Loucy (cell line): ENCODE results near the gene CCDC92.

ENCODE experiments used
- H2AFZ ChIP-seq: fragments of 200-600 bp; sonication (generic); 2 replicates; pipeline ENCODE4 v1.6.0; 2016; ENCODE audit warnings: antibody characterized with exemption, mild to moderate bottlenecking, low read length, moderate library complexity
- H3F3A ChIP-seq: fragments of 200-600 bp; 2 replicates; pipeline ENCODE4 v1.6.0; 2016; ENCODE audit warnings: antibody characterized with exemption, low read depth, mild to moderate bottlenecking
- H3K27me3 ChIP-seq: fragments of 200-600 bp; sonication (generic); 2 replicates; pipeline ENCODE4 v1.6.1; 2014; ENCODE audit warnings: low read length, mild to moderate bottlenecking; ENCODE audit not compliant: insufficient read depth, poor library complexity, severe bottlenecking
- H3K36me3 ChIP-seq: fragments of 200-600 bp; sonication (generic); 2 replicates; pipeline ENCODE4 v1.6.1; 2016; ENCODE audit warnings: low read length; ENCODE audit not compliant: insufficient read depth
- H3K4me1 ChIP-seq: fragments of 200-600 bp; sonication (generic); 2 replicates; pipeline ENCODE4 v1.5.1; 2014; ENCODE audit warnings: low read length, mild to moderate bottlenecking; ENCODE audit not compliant: insufficient read depth, poor library complexity, severe bottlenecking
- H3K4me2 ChIP-seq: fragments of 200-600 bp; sonication (generic); 2 replicates; pipeline ENCODE4 v1.6.0; 2014; ENCODE audit warnings: antibody characterized with exemption, low read length, low read depth, mild to moderate bottlenecking; ENCODE audit not compliant: poor library complexity, severe bottlenecking
- H3K4me3 ChIP-seq: fragments of 200-600 bp; sonication (generic); 2 replicates; pipeline ENCODE4 v1.5.1; 2014; ENCODE audit warnings: low read length, mild to moderate bottlenecking, mixed read lengths; ENCODE audit not compliant: poor library complexity, severe bottlenecking
- H3K79me2 ChIP-seq: fragments of 200-600 bp; sonication (generic); 2 replicates; pipeline ENCODE4 v1.6.1; 2014; ENCODE audit warnings: low read length; ENCODE audit not compliant: insufficient read depth
- H3K9ac ChIP-seq: fragments of 200-600 bp; sonication (generic); 2 replicates; pipeline ENCODE4 v1.6.0; 2014; ENCODE audit warnings: mild to moderate bottlenecking, low read depth, low read length, moderate library complexity; ENCODE audit not compliant: poor library complexity, severe bottlenecking
- H3K9me2 ChIP-seq: fragments of 200-600 bp; sonication (generic); replicated peaks from 2 replicates; pipeline ENCODE4 v1.6.1; 2016; ENCODE audit warnings: low read depth, low read length, mixed read lengths
- H3K9me3 ChIP-seq: fragments of 200-600 bp; sonication (generic); 2 replicates; pipeline ENCODE4 v1.6.1; 2014; ENCODE audit warnings: mild to moderate bottlenecking, antibody characterized with exemption, low read length, low read depth; ENCODE audit not compliant: insufficient read depth
- H4K20me1 ChIP-seq: fragments of 200-600 bp; sonication (generic); 2 replicates; pipeline ENCODE4 v1.6.0; 2014; ENCODE audit warnings: antibody characterized with exemption, low read length, mild to moderate bottlenecking; ENCODE audit not compliant: insufficient read depth, poor library complexity, severe bottlenecking
- EZH2phosphoT487 ChIP-seq: fragments of 200-600 bp; IDR thresholded peaks from 2 replicates; pipeline ENCODE4 v1.6.1; 2018; ENCODE audit warnings: antibody characterized with exemption, mild to moderate bottlenecking, moderate library complexity, borderline replicate concordance
- TF ChIP-seq, protein P1 (sequence below): fragments of 200-600 bp; sonication (generic); conservative IDR thresholded peaks from 2 replicates; pipeline ENCODE4 v1.5.1; 2014; ENCODE audit warnings: mild to moderate bottlenecking, antibody characterized with exemption, low read length

CCDC92 gene

DNA sequence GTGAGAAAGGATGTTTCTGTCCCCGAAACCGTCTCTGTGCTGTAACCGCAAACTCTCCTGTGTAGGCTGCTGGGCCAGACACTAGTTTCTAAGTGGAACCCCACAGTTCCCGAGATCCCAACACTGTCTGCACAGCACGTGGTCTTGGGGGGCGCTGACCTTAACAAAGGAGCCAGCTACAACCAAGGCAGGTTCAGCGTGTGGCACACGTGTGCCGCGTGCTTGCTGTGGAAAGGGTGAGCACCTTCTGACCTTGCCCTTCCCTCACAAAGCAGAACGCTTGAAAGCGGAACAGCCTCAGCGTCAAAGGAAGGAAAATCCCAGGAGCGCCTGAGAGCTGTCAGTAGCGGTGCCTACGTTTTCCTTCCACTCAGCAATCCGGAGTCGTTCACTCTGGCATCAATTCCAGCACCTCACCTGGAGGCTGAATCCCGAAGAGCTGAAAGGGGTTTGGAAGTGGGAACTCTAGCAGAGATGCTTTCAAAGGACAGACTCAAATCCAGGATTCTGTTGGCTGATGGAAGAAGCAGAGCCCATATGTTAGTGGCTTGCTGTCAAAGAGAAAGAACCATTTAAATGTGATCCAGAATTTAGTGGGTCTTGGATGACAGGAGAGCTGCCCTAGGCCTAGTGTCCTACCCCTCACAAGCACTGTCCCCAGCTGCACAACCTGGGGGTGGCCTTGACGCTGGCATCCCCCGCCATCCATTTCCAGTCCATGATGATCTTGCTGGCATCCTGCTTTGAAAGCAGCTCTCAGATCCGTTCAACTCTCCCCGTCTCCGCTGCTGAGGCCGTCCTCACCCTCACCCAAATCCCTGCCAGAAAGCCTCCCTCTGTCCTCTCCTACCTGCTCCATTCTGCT is 27.1 kb downstream of the CCDC92 start:
- H3K9me3 ChIP-seq: no peaks in the 10 kb centered on the region
- no peaks in the 10 kb centered on the region for H3F3A ChIP-seq
- H2AFZ ChIP-seq: no peak overlapping the region
- no peaks in the 10 kb centered on the region for H3K9me2 ChIP-seq
- TF ChIP-seq EZH2phosphoT487: no peak
- TF ChIP-seq, protein P1, sequence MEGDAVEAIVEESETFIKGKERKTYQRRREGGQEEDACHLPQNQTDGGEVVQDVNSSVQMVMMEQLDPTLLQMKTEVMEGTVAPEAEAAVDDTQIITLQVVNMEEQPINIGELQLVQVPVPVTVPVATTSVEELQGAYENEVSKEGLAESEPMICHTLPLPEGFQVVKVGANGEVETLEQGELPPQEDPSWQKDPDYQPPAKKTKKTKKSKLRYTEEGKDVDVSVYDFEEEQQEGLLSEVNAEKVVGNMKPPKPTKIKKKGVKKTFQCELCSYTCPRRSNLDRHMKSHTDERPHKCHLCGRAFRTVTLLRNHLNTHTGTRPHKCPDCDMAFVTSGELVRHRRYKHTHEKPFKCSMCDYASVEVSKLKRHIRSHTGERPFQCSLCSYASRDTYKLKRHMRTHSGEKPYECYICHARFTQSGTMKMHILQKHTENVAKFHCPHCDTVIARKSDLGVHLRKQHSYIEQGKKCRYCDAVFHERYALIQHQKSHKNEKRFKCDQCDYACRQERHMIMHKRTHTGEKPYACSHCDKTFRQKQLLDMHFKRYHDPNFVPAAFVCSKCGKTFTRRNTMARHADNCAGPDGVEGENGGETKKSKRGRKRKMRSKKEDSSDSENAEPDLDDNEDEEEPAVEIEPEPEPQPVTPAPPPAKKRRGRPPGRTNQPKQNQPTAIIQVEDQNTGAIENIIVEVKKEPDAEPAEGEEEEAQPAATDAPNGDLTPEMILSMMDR: no peak
- H3K4me2 ChIP-seq: no peak overlapping the region
- H4K20me1 ChIP-seq: no peaks in the 10 kb centered on the region
- no peaks in the 10 kb centered on the region for H3K4me1 ChIP-seq
- H3K79me2 ChIP-seq: no peaks in the 10 kb centered on the region
- H3K27me3 ChIP-seq: no peaks in the 10 kb centered on the region
- H3K9ac ChIP-seq: no peak overlapping the region
- H3K36me3 ChIP-seq: no peaks in the 10 kb centered on the region
- no peak overlapping the region for H3K4me3 ChIP-seq

DNA sequence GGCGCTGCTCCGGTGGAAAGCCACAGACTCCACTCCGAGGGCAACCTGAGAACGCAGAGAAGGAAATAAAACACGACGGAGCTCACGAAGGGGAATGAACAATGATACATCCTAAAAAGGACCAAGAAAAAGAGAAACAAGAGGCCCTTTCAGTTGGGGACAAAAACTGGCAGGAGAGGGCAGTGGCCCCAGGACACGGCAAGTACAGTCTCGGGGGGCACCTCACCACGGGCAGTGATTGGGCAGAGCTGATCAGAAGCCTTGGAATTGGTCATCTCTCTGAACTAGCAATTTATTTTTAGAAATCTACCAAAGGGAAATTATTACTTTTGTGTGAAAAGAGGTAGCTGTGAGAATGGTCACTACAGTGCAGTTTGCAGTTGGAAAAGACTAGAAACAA is 27.9 kb downstream of the CCDC92 start:
- no peaks in the 10 kb centered on the region for H3K9me3 ChIP-seq
- H3K9ac ChIP-seq: no peak overlapping the region
- H3K9me2 ChIP-seq: no peaks in the 10 kb centered on the region
- H3K36me3 ChIP-seq: no peaks in the 10 kb centered on the region
- H3K27me3 ChIP-seq: no peaks in the 10 kb centered on the region
- no peaks in the 10 kb centered on the region for H3K79me2 ChIP-seq
- no peak overlapping the region for H3K4me3 ChIP-seq
- H3K4me2 ChIP-seq: no peak overlapping the region
- TF ChIP-seq, protein P1: no peak
- no peak for TF ChIP-seq EZH2phosphoT487
- H3K4me1 ChIP-seq: no peaks in the 10 kb centered on the region
- H3F3A ChIP-seq: no peaks in the 10 kb centered on the region
- H2AFZ ChIP-seq: no peak overlapping the region
- H4K20me1 ChIP-seq: no peaks in the 10 kb centered on the region

DNA sequence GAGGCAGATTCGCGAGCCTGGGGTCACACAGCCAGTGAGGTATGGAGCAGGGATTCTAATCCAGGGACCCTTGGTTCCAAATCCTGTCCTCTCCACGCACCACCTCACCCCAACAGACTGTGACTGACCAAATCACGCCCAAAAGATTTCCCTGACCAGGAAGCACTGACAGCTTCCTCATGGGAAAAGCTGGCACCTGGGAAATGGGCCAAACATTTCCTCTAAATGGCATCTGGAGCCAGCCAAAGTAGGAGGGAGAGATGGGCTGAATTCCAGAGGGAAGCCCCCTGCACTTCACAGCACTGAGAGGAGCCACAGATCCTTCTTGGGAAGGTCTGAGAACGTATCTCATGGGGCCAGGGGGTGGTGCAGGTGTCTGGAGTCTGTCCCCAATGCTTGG is 28.8 kb downstream of the CCDC92 start:
- peaks cover 1% of the 10 kb centered on the region for H3K4me1 ChIP-seq

More for the DNA sequence above, 28.8 kb downstream of the CCDC92 start:
- no peak overlapping the region for H3K9ac ChIP-seq
- no peak for TF ChIP-seq EZH2phosphoT487
- TF ChIP-seq, protein P1: no peak
- H3K27me3 ChIP-seq: no peaks in the 10 kb centered on the region
- no peak overlapping the region for H3K4me3 ChIP-seq
- H3F3A ChIP-seq: no peaks in the 10 kb centered on the region
- no peaks in the 10 kb centered on the region for H3K9me2 ChIP-seq
- H3K4me2 ChIP-seq: no peak overlapping the region
- H2AFZ ChIP-seq: no peak overlapping the region
- no peaks in the 10 kb centered on the region for H3K36me3 ChIP-seq
- H3K9me3 ChIP-seq: no peaks in the 10 kb centered on the region
- H3K79me2 ChIP-seq: no peaks in the 10 kb centered on the region
- no peaks in the 10 kb centered on the region for H4K20me1 ChIP-seq
